HCT116 (cell line): Measurements from ENCODE around the gene SPX. TPM values are rescaled to one million over a fixed set of nuclear protein-coding genes. Genes with fewer than 3 reads are reported as not detected.

ENCODE experiments used
- ATAC-seq: fragments of 200-7000 bp; cut with Tn5 transposase; 2 replicates; pipeline ENCODE4 v1.9.1; 2020; ENCODE audit warnings: mild to moderate bottlenecking, moderate library complexity
- BruUV-seq: library from RNA; stranded (reverse); fragments of 400-500 nt; replicated peaks from 2 replicates; lab custom pipeline; 2021; lab: Mats Ljungman, UMichigan
- CTCF ChIA-PET: fragments of 300-600 bp; sonication (Branson Sonifier 250); formaldehyde crosslinking; loops from one replicate; lab custom pipeline; 2021; ENCODE audit warnings: antibody characterized with exemption; lab: Charles Lee
- POLR2A ChIA-PET: fragments of 300-600, 350-600 bp; sonication (Branson Sonifier 250); formaldehyde crosslinking; loops from one replicate; lab custom pipeline; 2021; ENCODE audit warnings: antibody characterized with exemption; lab: Charles Lee
- RAD21 ChIA-PET, 2 experiments: fragments of 300-600 bp; sonication (Branson Sonifier 250); formaldehyde crosslinking; loops; one replicate each; lab custom pipeline; 2023; ENCODE audit warnings: low total read pairs in 2 of 2; ENCODE audit not compliant: uncharacterized antibody in 2 of 2, unreplicated experiment in 2 of 2, low non-redundant PET in 1 of 2; lab: Charles Lee
- DNase-seq: peaks from one replicate; pipeline ENCODE4 v3.0.0-alpha.2; 2010; ENCODE audit warnings: low read depth, low spot score
- H2AFZ ChIP-seq: fragments of 200-600 bp; shearing (Covaris generic), sonication (generic); 2 replicates; pipeline ENCODE4 v1.6.1; 2017; ENCODE audit warnings: low read depth, mixed run types, mixed read lengths, antibody characterized with exemption, low read length; ENCODE audit not compliant: poor library complexity, severe bottlenecking
- H3K27ac ChIP-seq: 2 replicates; pipeline ENCODE4 v1.5.1; 2012; ENCODE audit warnings: low read depth, low read length
- H3K27me3 ChIP-seq: fragments of 200-600 bp; sonication (generic); 2 replicates; pipeline ENCODE4 v1.6.1; 2016; ENCODE audit warnings: mixed run types, low read length, mixed read lengths; ENCODE audit not compliant: insufficient read depth
- H3K36me3 ChIP-seq, 2 experiments: fragments of 200-500 bp in 1 of 2; fragments of 200-600 bp in 1 of 2; sonication (Bioruptor generic) in 1 of 2; sonication (generic) in 1 of 2; 2 replicates each; pipeline versions ENCODE4 v1.5.1 to v1.6.1; 2014 to 2016; ENCODE audit warnings: low read length in 2 of 2, inconsistent platforms in 1 of 2, mixed read lengths in 1 of 2, mixed run types in 1 of 2; ENCODE audit not compliant: insufficient read depth in 2 of 2, control insufficient read depth in 1 of 2
- H3K4me1 ChIP-seq, 2 experiments: fragments of 200-600 bp in 1 of 2; sonication (generic) in 1 of 2; 2 replicates each; pipeline versions ENCODE4 v1.5.1 to v1.6.1; 2012 to 2017; ENCODE audit warnings: low read length in 2 of 2, inconsistent platforms in 1 of 2, mild to moderate bottlenecking in 1 of 2, mixed read lengths in 1 of 2, mixed run types in 1 of 2, moderate library complexity in 1 of 2; ENCODE audit not compliant: insufficient read depth in 2 of 2, control insufficient read depth in 1 of 2
- H3K4me2 ChIP-seq: fragments of 200-600 bp; sonication (generic); 2 replicates; pipeline ENCODE4 v1.6.1; 2017; ENCODE audit warnings: mixed run types, low read length, mixed read lengths
- H3K4me3 ChIP-seq, 2 experiments: fragments of 200-600 bp in 1 of 2; sonication (generic) in 1 of 2; replicated peaks in 1 of 2; 2 replicates each; pipeline ENCODE4 v1.5.1; 2011 to 2016; ENCODE audit warnings: low read length in 2 of 2, control low read depth in 1 of 2, low read depth in 1 of 2, mild to moderate bottlenecking in 1 of 2, mixed read lengths in 1 of 2, mixed run types in 1 of 2
- H3K79me2 ChIP-seq: fragments of 200-600 bp; sonication (generic); 2 replicates; pipeline ENCODE4 v1.6.1; 2017; ENCODE audit warnings: mild to moderate bottlenecking, mixed run types, low read length, moderate library complexity, mixed read lengths; ENCODE audit not compliant: insufficient read depth
- H3K9ac ChIP-seq: fragments of 200-600 bp; sonication (generic); 2 replicates; pipeline ENCODE4 v1.6.1; 2016; ENCODE audit warnings: low read length, mixed read lengths
- H3K9me2 ChIP-seq: fragments of 200-600 bp; sonication (generic), shearing (Covaris generic); 2 replicates; pipeline ENCODE4 v1.6.1; 2017; ENCODE audit warnings: mixed run types, mild to moderate bottlenecking, moderate library complexity; ENCODE audit not compliant: insufficient read depth
- H3K9me3 ChIP-seq, 2 experiments: fragments of 200-500 bp in 1 of 2; fragments of 200-600 bp in 1 of 2; sonication (Bioruptor generic) in 1 of 2; sonication (generic) in 1 of 2; 2 replicates each; pipeline ENCODE4 v1.6.1; 2014 to 2017; ENCODE audit warnings: low read length in 2 of 2, mixed read lengths in 2 of 2, inconsistent platforms in 1 of 2, low read depth in 1 of 2, mild to moderate bottlenecking in 1 of 2, mixed run types in 1 of 2, moderate library complexity in 1 of 2; ENCODE audit not compliant: control insufficient read depth in 1 of 2, insufficient read depth in 1 of 2
- H4K20me1 ChIP-seq: fragments of 200-600 bp; sonication (generic), shearing (Covaris generic); 2 replicates; pipeline ENCODE4 v1.6.1; 2017; ENCODE audit warnings: mixed run types, mild to moderate bottlenecking, moderate library complexity; ENCODE audit not compliant: insufficient read depth
- ATF3 ChIP-seq: IDR thresholded peaks from 2 replicates; pipeline ENCODE4 v1.6.1; 2012
- CBX3 ChIP-seq: IDR thresholded peaks from 2 replicates; pipeline ENCODE4 v1.6.1; 2012; ENCODE audit warnings: low read depth
- CEBPB ChIP-seq: IDR thresholded peaks from 2 replicates; pipeline ENCODE4 v1.6.1; 2012; ENCODE audit warnings: low read depth
- CTCF ChIP-seq, 3 experiments: fragments of 200-600 bp in 1 of 3; sonication (generic) in 1 of 3; IDR thresholded peaks in 2 of 3; conservative IDR thresholded peaks in 1 of 3; 2 replicates each; pipeline ENCODE4 v1.5.1; 2012 to 2017; ENCODE audit warnings: low read depth in 2 of 3, low read length in 2 of 3, antibody characterized with exemption in 1 of 3, borderline replicate concordance in 1 of 3, control low read depth in 1 of 3, mild to moderate bottlenecking in 1 of 3, mixed read lengths in 1 of 3, mixed run types in 1 of 3, moderate library complexity in 1 of 3; ENCODE audit not compliant: insufficient read depth in 1 of 3
- EGR1 ChIP-seq: IDR thresholded peaks from 2 replicates; pipeline ENCODE4 v1.6.1; 2012; ENCODE audit warnings: low read depth
- EZH2 ChIP-seq: fragments of 200-600 bp; sonication (generic); IDR thresholded peaks from 2 replicates; pipeline ENCODE4 v1.6.1; 2017; ENCODE audit warnings: antibody characterized with exemption, mixed run types
- EZH2phosphoT487 ChIP-seq: fragments of 200-600 bp; IDR thresholded peaks from 2 replicates; pipeline ENCODE4 v1.6.1; 2018; ENCODE audit warnings: antibody characterized with exemption, borderline replicate concordance
- FOSL1 ChIP-seq: IDR thresholded peaks from 2 replicates; pipeline ENCODE4 v1.6.1; 2012; ENCODE audit warnings: low read depth
- JUND ChIP-seq: IDR thresholded peaks from 2 replicates; pipeline ENCODE4 v1.6.1; 2012
- MAX ChIP-seq: IDR thresholded peaks from 2 replicates; pipeline ENCODE4 v1.6.1; 2012
- POLR2A ChIP-seq: IDR thresholded peaks from 2 replicates; pipeline ENCODE4 v1.7.0; 2011; ENCODE audit warnings: borderline replicate concordance; ENCODE audit not compliant: insufficient read depth, insufficient read length; ENCODE audit errors: extremely low read depth
- POLR2AphosphoS5 ChIP-seq: IDR thresholded peaks from 2 replicates; pipeline ENCODE4 v1.6.1; 2011; ENCODE audit warnings: mild to moderate bottlenecking, low read depth, low read length, moderate library complexity
- REST ChIP-seq: IDR thresholded peaks from 2 replicates; pipeline ENCODE4 v1.6.1; 2012; ENCODE audit warnings: low read depth
- SIN3A ChIP-seq: IDR thresholded peaks from 2 replicates; pipeline ENCODE4 v1.6.1; 2012; ENCODE audit warnings: low read depth
- SP1 ChIP-seq: IDR thresholded peaks from 2 replicates; pipeline ENCODE4 v1.6.1; 2012; ENCODE audit warnings: low read depth
- SRF ChIP-seq: IDR thresholded peaks from 2 replicates; pipeline ENCODE4 v1.6.1; 2012; ENCODE audit warnings: low read depth
- TCF7L2 ChIP-seq: IDR thresholded peaks from 2 replicates; pipeline ENCODE4 v1.7.0; 2011; ENCODE audit warnings: borderline replicate concordance, inconsistent platforms; ENCODE audit not compliant: insufficient read depth, insufficient read length; ENCODE audit errors: extremely low read depth
- ZBTB33 ChIP-seq: IDR thresholded peaks from 2 replicates; pipeline ENCODE4 v1.6.1; 2011; ENCODE audit warnings: mild to moderate bottlenecking, low read length, moderate library complexity; ENCODE audit not compliant: insufficient replicate concordance; ENCODE audit errors: extremely low read depth
- ZFX ChIP-seq: fragments of 450-650 bp; IDR thresholded peaks from 2 replicates; pipeline ENCODE4 v1.6.1; 2017
- ZNF274 ChIP-seq: fragments of 200-500 bp; sonication (Bioruptor generic); IDR thresholded peaks from 2 replicates; pipeline ENCODE4 v1.6.1; 2014; ENCODE audit warnings: mild to moderate bottlenecking, low read depth, low read length, inconsistent platforms
- intact Hi-C: fragments of 100-400 bp; cut with micrococcal nuclease; formaldehyde crosslinking; loops from 2 replicates; pipeline ENCODE4 v1.10.0; 2022
- total RNA-seq: library from RNA; stranded (reverse); gene quantifications from one replicate; pipeline ENCODE4 v1.2.1, GENCODE V29; 2021; ENCODE audit not compliant: unreplicated experiment

Gene SPX
- total RNA-seq, 1 experiment from 2014 or later, result 0.76 TPM

- Histone ChIP-seq H4K20me1 (no peaks in the 10 kb centered on the region), H3K4me3 (no peak overlapping the region), H2AFZ (no peak overlapping the region), H3K9me3 (no peaks in the 10 kb centered on the region), H3K27ac (no peak overlapping the region), H3K27me3 (no peaks in the 10 kb centered on the region), H3K4me2 (no peak overlapping the region), H3K4me1 (no peaks in the 10 kb centered on the region), H3K9me2 (no peaks in the 10 kb centered on the region), H3K36me3 (no peaks in the 10 kb centered on the region), H3K79me2 (no peaks in the 10 kb centered on the region), H3K9ac (no peak overlapping the region)
- ATAC-seq (no peak), DNase-seq (no peak)
- ChIA-PET CTCF (no interaction called here), POLR2A (no interaction called here), RAD21 (no interaction called here)
- no peak for TF ChIP-seq EZH2phosphoT487
- no peak for TF ChIP-seq ZFX
- no peak for TF ChIP-seq JUND
- no peak for TF ChIP-seq EGR1
- TF ChIP-seq ATF3, result no peak
- no peak for TF ChIP-seq SRF
- TF ChIP-seq SP1, result no peak
- TF ChIP-seq CEBPB, result no peak
- no peak for TF ChIP-seq POLR2A
- no peak for TF ChIP-seq FOSL1
- no peak for TF ChIP-seq POLR2AphosphoS5
- TF ChIP-seq ZBTB33, result no peak
- TF ChIP-seq ZNF274, result no peak
- TF ChIP-seq REST, result no peak
- no peak for TF ChIP-seq SIN3A
- TF ChIP-seq CBX3, result no peak
- TF ChIP-seq CTCF (IDR thresholded peaks at IDR 0.05 in 2 of 3, conservative IDR thresholded peaks at IDR 0.05 in 1 of 3; ENCODE audit: borderline replicate concordance in 1 of 3, insufficient read depth in 1 of 3, low read depth in 2 of 3, low read length in 2 of 3), result no peak
- no peak for TF ChIP-seq EZH2
- no peak for TF ChIP-seq MAX
- TF ChIP-seq TCF7L2, result no peak
- no TSS peak for BruUV-seq
- intact Hi-C loops, result no loop called here
Measured at GRCh38 chr12:21559855-21560569, 33.9 kb downstream of the SPX start.
